A549 (cell line): ENCODE data around the gene SUSD3.

ENCODE experiments used
- CEBPB ChIP-seq, 2 experiments: fragments of >200 bp in 1 of 2; sonication (Bioruptor Twin) in 1 of 2; formaldehyde crosslinking in 1 of 2; IDR thresholded peaks; 2 replicates each; pipeline ENCODE4 v1.6.1; 2012 to 2016
- CHD2 ChIP-seq: fragments of 150-350 bp; IDR thresholded peaks from 2 replicates; pipeline ENCODE4 v1.6.1; 2014; ENCODE audit warnings: low read length; ENCODE audit not compliant: partially characterized antibody
- CTCF ChIP-seq: fragments of >200 bp; sonication (Bioruptor Twin); formaldehyde crosslinking; IDR thresholded peaks from 3 replicates; pipeline ENCODE4 v1.5.1; 2016
- EP300 ChIP-seq, 2 experiments: fragments of >200 bp; sonication (Bioruptor Twin); formaldehyde crosslinking; IDR thresholded peaks; 2 replicates in 1 of 2; 3 replicates in 1 of 2; pipeline ENCODE4 v1.6.1; 2016 to 2017
- HOXA7 ChIP-seq: fragments of 250-450 bp; sonication (Bioruptor Pico); IDR thresholded peaks from 2 replicates; pipeline ENCODE4 v1.5.0; 2020; ENCODE audit warnings: mild to moderate bottlenecking, moderate library complexity
- JUN ChIP-seq, 2 experiments: fragments of >200 bp; sonication (Bioruptor Twin); formaldehyde crosslinking; IDR thresholded peaks; 2 replicates in 1 of 2; 3 replicates in 1 of 2; pipeline ENCODE4 v1.6.1; 2016 to 2017
- NR3C1 ChIP-seq: fragments of >200 bp; sonication (Bioruptor Twin); formaldehyde crosslinking; IDR thresholded peaks from 3 replicates; pipeline ENCODE4 v1.6.1; 2017
- RFX5 ChIP-seq: fragments of 450-650 bp; IDR thresholded peaks from 2 replicates; pipeline ENCODE4 v1.7.1; 2014; ENCODE audit warnings: antibody characterized with exemption, mild to moderate bottlenecking, moderate library complexity

DNA sequence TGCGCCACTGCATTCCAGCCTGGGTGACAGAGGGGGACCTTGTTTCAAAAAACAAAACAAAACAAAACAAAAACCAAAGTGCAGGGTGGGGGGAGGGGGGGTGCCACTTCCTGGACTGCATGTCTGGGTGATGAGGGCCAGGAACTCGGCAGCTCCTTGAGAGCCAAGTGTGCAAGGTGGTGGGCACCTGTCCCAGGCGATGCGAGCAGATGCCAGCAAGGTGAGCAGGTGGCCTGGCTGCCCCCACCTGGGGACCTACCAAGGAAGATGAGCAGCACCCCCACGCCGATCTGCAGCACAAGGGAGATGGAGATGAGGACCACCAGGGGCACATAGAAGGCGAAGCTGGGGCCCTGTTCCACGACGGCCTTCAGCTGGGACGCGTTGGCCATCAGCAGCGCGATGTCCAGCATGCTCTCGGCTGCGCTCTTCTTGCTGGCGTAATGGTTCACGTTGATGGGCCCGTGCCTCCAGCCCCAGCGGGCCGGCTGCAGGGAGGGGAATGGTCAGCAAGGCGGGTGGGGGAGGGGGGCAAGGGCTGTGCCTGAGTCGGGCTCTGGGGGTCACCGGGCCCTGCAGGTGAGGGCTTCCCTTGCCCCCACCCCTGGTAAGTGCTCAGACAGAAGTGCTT lies 67.8 kb downstream of the SUSD3 start:
- TF ChIP-seq NR3C1 (no peak), CTCF (no peak), HOXA7 (no peak), CEBPB (IDR thresholded peaks at IDR 0.05) (no peak), CHD2 (no peak), EP300 (IDR thresholded peaks at IDR 0.05) (no peak), RFX5 (no peak), JUN (IDR thresholded peaks at IDR 0.05) (no peak)
